Measurements from ENCODE around the gene IFT80. TPM values are rescaled to one million over a fixed set of nuclear protein-coding genes. Genes with fewer than 3 reads are reported as not detected.

The IFT80 gene
- total RNA-seq, 1 experiment from 2014 or later, result 26.3 TPM

- TF ChIP-seq RAD21 (IDR thresholded peaks at IDR 0.05; ENCODE audit: low read depth), result no peak
These were observed 133.9 kb downstream of the IFT80 start (continued) for GRCh38 chr3:160265088-160265487.

- intact Hi-C loops (cut with micrococcal nuclease), result no loop called here
- ATAC-seq (no peak), DNase-seq (ENCODE audit: low read depth, low spot score) (no peak)
- Histone ChIP-seq H3K4me1 (ENCODE audit: control insufficient read depth in 1 of 2, insufficient read depth in 2 of 2, low read length in 2 of 2) (no peaks in the 10 kb centered on the region), H3K79me2 (ENCODE audit: insufficient read depth, low read length) (no peaks in the 10 kb centered on the region), H3K27me3 (ENCODE audit: insufficient read depth, low read length) (no peaks in the 10 kb centered on the region), H3K27ac (ENCODE audit: low read depth, low read length) (no peak overlapping the region), H4K20me1 (ENCODE audit: insufficient read depth) (no peaks in the 10 kb centered on the region), H3K4me2 (ENCODE audit: low read length) (no peak overlapping the region), H3K36me3 (ENCODE audit: control insufficient read depth in 1 of 2, insufficient read depth in 2 of 2, low read length in 2 of 2) (no peaks in the 10 kb centered on the region), H3K9me3 (ENCODE audit: control insufficient read depth in 1 of 2, insufficient read depth in 1 of 2, low read depth in 1 of 2, low read length in 2 of 2) (no peaks in the 10 kb centered on the region), H3K4me3 (replicated peaks in 1 of 2; ENCODE audit: low read depth in 1 of 2, low read length in 2 of 2) (no peak overlapping the region), H2AFZ (ENCODE audit: low read depth, low read length, poor library complexity, severe bottlenecking) (no peak overlapping the region), H3K9me2 (ENCODE audit: insufficient read depth) (no peaks in the 10 kb centered on the region), H3K9ac (ENCODE audit: low read length) (no peak overlapping the region)
- POLR2A ChIA-PET, result no interaction called here
- no TSS peak for BruUV-seq (replicated peaks)
- CTCF ChIA-PET, result no interaction called here
- TF ChIP-seq CTCF (IDR thresholded peaks at IDR 0.05 in 2 of 3, conservative IDR thresholded peaks at IDR 0.05 in 1 of 3; ENCODE audit: borderline replicate concordance in 1 of 3, insufficient read depth in 1 of 3, low read depth in 2 of 3, low read length in 2 of 3) (no peak), ELF1 (IDR thresholded peaks at IDR 0.05; ENCODE audit: borderline replicate concordance, low read depth) (no peak), ZBTB33 (IDR thresholded peaks at IDR 0.05; ENCODE audit: extremely low read depth, insufficient replicate concordance, low read length) (no peak)
- RAD21 ChIA-PET (ENCODE audit: low non-redundant PET in 1 of 2, low total read pairs in 2 of 2, uncharacterized antibody in 2 of 2, unreplicated experiment in 2 of 2), result no interaction called here
These were observed 138.3 kb downstream of the IFT80 start for GRCh38 chr3:160260587-160261270.

Measured in HCT116 (cell line).